ENCODE data around the gene CXorf49. TPM values are rescaled to one million over a fixed set of nuclear protein-coding genes. Genes with fewer than 3 reads are reported as not detected.
A peak's percentile ranks its signal among the peaks of the same experiment; 100 is the strongest.
"Not testable (repeated sequence)": the region's sequence is repeated elsewhere in the genome, so short reads cannot be mapped to it uniquely, and the experiment has no call there.

Gene CXorf49
- total and polyA plus RNA-seq, 10 of the 15 experiments (the other 5 are each of a cell fraction or from before 2014, with no cell fraction given) = not detected

GRCh38 chrX:71696641-71697465 lies 21.2 kb downstream of the CXorf49 start:
- SMC1A ChIA-PET (ENCODE audit: uncharacterized antibody, unreplicated experiment); H3K9me3 ChIP-seq (replicated peaks; ENCODE audit: control insufficient read depth, insufficient read depth, low read length); H3K4me1 ChIP-seq (ENCODE audit: control insufficient read depth, insufficient read depth, low read length); H3K9ac ChIP-seq (ENCODE audit: control insufficient read depth, insufficient read depth, low read length); H3K27ac ChIP-seq (ENCODE audit: control insufficient read depth, insufficient read depth); BruUV-seq (replicated peaks); H3K36me3 ChIP-seq (ENCODE audit: control insufficient read depth in 2 of 2, insufficient read depth in 2 of 2, low read length in 1 of 2); in situ Hi-C loops (cut with MboI); RAD21 ChIA-PET (ENCODE audit: unreplicated experiment); intact Hi-C loops (cut with micrococcal nuclease; ENCODE audit: unreplicated experiment); H3K27me3 ChIP-seq (replicated peaks in 1 of 2; ENCODE audit: control insufficient read depth in 2 of 2, insufficient read depth in 2 of 2, low read length in 1 of 2); H3K79me2 ChIP-seq (ENCODE audit: control insufficient read depth, insufficient read depth, low read length); H3K4me3 ChIP-seq; H3K4me2 ChIP-seq (ENCODE audit: control insufficient read depth, insufficient read depth); H4K20me1 ChIP-seq (ENCODE audit: control insufficient read depth, insufficient read depth); FAIRE-seq; DNase-seq (ENCODE audit: low read depth, low spot score); CTCF ChIA-PET; POLR2A ChIA-PET; H2AFZ ChIP-seq (ENCODE audit: control insufficient read depth, low read depth, low read length): not testable (repeated sequence)
- WGBS (ENCODE audit: insufficient coverage, insufficient replicate concordance, low lambda C conversion rate, missing lambda C conversion rate) = no CpG with 5 or more reads among the region's 24 CpGs
- ATAC-seq = peak; percentile 90

GRCh38 chrX:71679575-71680207 lies 38.4 kb downstream of the CXorf49 start:
- H3K4me1 ChIP-seq (ENCODE audit: control insufficient read depth, insufficient read depth, low read length) = no peaks in the 10 kb centered on the region
- DNase-seq (ENCODE audit: low read depth, low spot score) (no peak), ATAC-seq (no peak), FAIRE-seq (no peak)
- intact Hi-C loops (cut with micrococcal nuclease; ENCODE audit: unreplicated experiment) = no loop called here
- no peak overlapping the region for H3K4me3 ChIP-seq
- CTCF ChIA-PET = no interaction called here
- no TSS peak for BruUV-seq (replicated peaks)
- SMC1A ChIA-PET (ENCODE audit: uncharacterized antibody, unreplicated experiment) = no interaction called here
- H3K4me2 ChIP-seq (ENCODE audit: control insufficient read depth, insufficient read depth) = no peak overlapping the region
- no peaks in the 10 kb centered on the region for H3K27me3 ChIP-seq (replicated peaks in 1 of 2; ENCODE audit: control insufficient read depth in 2 of 2, insufficient read depth in 2 of 2, low read length in 1 of 2)
- in situ Hi-C loops (cut with MboI) = no loop called here
- H3K79me2 ChIP-seq (ENCODE audit: control insufficient read depth, insufficient read depth, low read length) = no peaks in the 10 kb centered on the region
- 34% methylated on average over 4 of the region's 4 CpGs for WGBS (ENCODE audit: insufficient coverage, insufficient replicate concordance, low lambda C conversion rate, missing lambda C conversion rate)
- no peaks in the 10 kb centered on the region for H3K9me3 ChIP-seq (replicated peaks; ENCODE audit: control insufficient read depth, insufficient read depth, low read length)
- no peaks in the 10 kb centered on the region for H3K36me3 ChIP-seq (ENCODE audit: control insufficient read depth in 2 of 2, insufficient read depth in 2 of 2, low read length in 1 of 2)
- H4K20me1 ChIP-seq (ENCODE audit: control insufficient read depth, insufficient read depth) = no peaks in the 10 kb centered on the region
- RAD21 ChIA-PET (ENCODE audit: unreplicated experiment) = no interaction called here
- POLR2A ChIA-PET = no interaction called here
- H3K9ac ChIP-seq (ENCODE audit: control insufficient read depth, insufficient read depth, low read length) = no peak overlapping the region
- no peak overlapping the region for H3K27ac ChIP-seq (ENCODE audit: control insufficient read depth, insufficient read depth)
- H2AFZ ChIP-seq (ENCODE audit: control insufficient read depth, low read depth, low read length) = no peak overlapping the region
- TF ChIP-seq HDAC6 (IDR thresholded peaks at IDR 0.05; ENCODE audit: unreplicated experiment) (no peak), ASH2L (IDR thresholded peaks at IDR 0.05; ENCODE audit: borderline replicate concordance, low read depth) (no peak), SMAD5 (IDR thresholded peaks at IDR 0.05; ENCODE audit: low read depth) (no peak), REST (IDR thresholded peaks at IDR 0.05; ENCODE audit: low read depth, low read length) (no peak), ETV6 (conservative IDR thresholded peaks at IDR 0.05 in 1 of 2, IDR thresholded peaks at IDR 0.05 in 1 of 2; ENCODE audit: borderline replicate concordance in 1 of 2, low read depth in 1 of 2) (no peak), SMC3 (IDR thresholded peaks at IDR 0.05; ENCODE audit: borderline replicate concordance, low read length) (no peak), E2F4 (IDR thresholded peaks at IDR 0.05; ENCODE audit: low read depth, low read length) (no peak), GABPA (IDR thresholded peaks at IDR 0.05; ENCODE audit: low read depth) (no peak), IRF3 (IDR thresholded peaks at IDR 0.05) (no peak)
